ENCODE measurements around the gene GIMAP8. TPM values are rescaled to one million over a fixed set of nuclear protein-coding genes. Genes with fewer than 3 reads are reported as not detected.

GIMAP8 gene
- total RNA-seq, 1 donor from 2014 or later: 9.6 TPM

DNA sequence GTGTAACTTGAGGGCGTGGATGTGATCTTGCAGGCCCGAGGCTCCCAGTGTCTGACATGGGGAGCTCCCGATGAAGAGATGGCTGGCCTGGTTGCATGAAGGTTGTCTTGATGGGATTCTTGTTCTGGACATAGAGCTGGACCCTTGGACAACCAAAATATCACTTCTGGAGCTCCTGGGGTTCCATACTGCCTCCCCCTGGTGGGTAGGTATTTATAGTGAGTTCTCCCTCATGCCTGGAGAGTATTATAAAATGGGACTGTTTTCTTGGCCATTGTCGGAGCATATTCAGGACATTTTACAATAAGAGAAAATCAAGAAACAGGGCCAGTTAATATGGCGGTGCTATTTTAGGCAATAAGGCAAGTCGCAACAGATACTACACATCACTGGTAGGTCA, 32.6 kb upstream of the GIMAP8 start:
- no peak for DNase-seq (ENCODE audit: extremely low spot score in 2 of 2)
- intact Hi-C loops (cut with DNase I): no loop called here
- H3K36me3 ChIP-seq: no peaks in the 10 kb centered on the region

DNA sequence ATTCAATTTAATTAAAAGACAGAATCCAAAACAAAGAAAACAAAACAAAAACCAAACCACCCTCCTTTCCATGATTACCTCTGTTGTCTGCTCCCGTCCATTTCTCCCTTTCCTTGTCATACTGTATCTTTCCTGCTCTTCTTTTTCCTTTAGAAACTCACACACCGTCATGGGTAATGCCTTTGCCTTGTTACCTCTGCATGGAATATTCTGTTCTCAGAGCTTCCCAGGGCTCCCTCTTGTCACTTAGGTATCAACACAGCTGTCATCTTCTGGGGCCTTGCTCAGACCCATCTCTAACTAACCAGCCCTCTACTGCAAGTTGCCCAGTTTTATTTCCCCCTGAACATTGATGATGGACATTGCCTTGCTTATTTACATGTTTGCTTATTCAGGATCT, 30.2 kb upstream of the GIMAP8 start:
- no peaks in the 10 kb centered on the region for H3K27me3 ChIP-seq
- H3K27ac ChIP-seq: no peak overlapping the region
- intact Hi-C loops (cut with DNase I): no loop called here
- no peak overlapping the region for H3K4me3 ChIP-seq
- H3K9me3 ChIP-seq: no peaks in the 10 kb centered on the region
- H3K36me3 ChIP-seq: no peaks in the 10 kb centered on the region
- no peak for DNase-seq (ENCODE audit: extremely low spot score in 2 of 2)
- no peak for TF ChIP-seq POLR2AphosphoS5 (IDR thresholded peaks at IDR 0.05; ENCODE audit: insufficient read depth in 1 of 2, low read depth in 1 of 2)
- TF ChIP-seq POLR2A (IDR thresholded peaks at IDR 0.05): no peak
- TF ChIP-seq, protein P1, sequence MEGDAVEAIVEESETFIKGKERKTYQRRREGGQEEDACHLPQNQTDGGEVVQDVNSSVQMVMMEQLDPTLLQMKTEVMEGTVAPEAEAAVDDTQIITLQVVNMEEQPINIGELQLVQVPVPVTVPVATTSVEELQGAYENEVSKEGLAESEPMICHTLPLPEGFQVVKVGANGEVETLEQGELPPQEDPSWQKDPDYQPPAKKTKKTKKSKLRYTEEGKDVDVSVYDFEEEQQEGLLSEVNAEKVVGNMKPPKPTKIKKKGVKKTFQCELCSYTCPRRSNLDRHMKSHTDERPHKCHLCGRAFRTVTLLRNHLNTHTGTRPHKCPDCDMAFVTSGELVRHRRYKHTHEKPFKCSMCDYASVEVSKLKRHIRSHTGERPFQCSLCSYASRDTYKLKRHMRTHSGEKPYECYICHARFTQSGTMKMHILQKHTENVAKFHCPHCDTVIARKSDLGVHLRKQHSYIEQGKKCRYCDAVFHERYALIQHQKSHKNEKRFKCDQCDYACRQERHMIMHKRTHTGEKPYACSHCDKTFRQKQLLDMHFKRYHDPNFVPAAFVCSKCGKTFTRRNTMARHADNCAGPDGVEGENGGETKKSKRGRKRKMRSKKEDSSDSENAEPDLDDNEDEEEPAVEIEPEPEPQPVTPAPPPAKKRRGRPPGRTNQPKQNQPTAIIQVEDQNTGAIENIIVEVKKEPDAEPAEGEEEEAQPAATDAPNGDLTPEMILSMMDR (IDR thresholded peaks at IDR 0.05): no peak
- no peaks in the 10 kb centered on the region for H3K4me1 ChIP-seq

More for the DNA sequence above, 32.6 kb upstream of the GIMAP8 start:
- no peaks in the 10 kb centered on the region for H3K9me3 ChIP-seq
- no peaks in the 10 kb centered on the region for H3K4me1 ChIP-seq
- no peak overlapping the region for H3K27ac ChIP-seq
- TF ChIP-seq POLR2A (IDR thresholded peaks at IDR 0.05): no peak
- TF ChIP-seq, protein P1 (IDR thresholded peaks at IDR 0.05): no peak
- TF ChIP-seq POLR2AphosphoS5 (IDR thresholded peaks at IDR 0.05; ENCODE audit: insufficient read depth in 1 of 2, low read depth in 1 of 2): no peak
- no peaks in the 10 kb centered on the region for H3K27me3 ChIP-seq
- no peak overlapping the region for H3K4me3 ChIP-seq

DNA sequence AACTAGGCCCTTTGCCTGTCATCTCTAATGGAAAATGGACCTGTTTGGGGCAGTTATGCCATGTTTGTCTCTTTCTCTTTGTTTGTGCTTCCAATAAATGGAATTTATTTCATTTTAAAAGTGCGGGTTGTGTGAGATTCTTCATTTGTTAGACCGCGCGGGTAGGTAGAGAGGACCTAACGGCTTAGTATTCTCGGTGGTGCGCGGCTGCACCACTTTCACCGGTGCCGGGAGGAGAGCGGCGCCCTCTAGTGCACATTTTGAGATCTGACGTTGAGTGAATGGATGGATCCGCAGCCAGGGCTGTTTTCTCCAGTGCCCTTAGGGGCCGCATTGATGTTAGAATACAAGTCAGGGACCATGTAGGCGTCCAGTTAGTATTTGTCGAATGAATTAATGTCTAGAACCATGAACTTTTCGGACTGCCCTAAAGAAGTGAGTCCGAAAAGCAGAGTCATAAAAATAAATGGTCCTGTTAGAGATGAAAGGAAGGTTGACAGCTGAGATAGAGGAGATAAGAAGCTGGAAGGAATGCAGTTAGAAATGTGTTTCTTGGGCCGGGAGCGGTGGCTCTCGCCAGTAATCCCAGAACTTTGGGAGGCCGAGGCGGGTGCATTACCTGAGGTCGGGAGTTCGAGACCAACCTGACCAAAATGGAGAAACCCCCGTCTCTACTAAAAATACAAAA, 29.3 kb upstream of the GIMAP8 start:
- TF ChIP-seq, protein P1 (IDR thresholded peaks at IDR 0.05): peak; percentile 54 to 86 (median 79)
- TF ChIP-seq POLR2A (IDR thresholded peaks at IDR 0.05) (no peak), POLR2AphosphoS5 (IDR thresholded peaks at IDR 0.05; ENCODE audit: insufficient read depth in 1 of 2, low read depth in 1 of 2) (peak in 1 of 2 donors; percentile 38)
- intact Hi-C loops (cut with DNase I): no loop called here

DNA sequence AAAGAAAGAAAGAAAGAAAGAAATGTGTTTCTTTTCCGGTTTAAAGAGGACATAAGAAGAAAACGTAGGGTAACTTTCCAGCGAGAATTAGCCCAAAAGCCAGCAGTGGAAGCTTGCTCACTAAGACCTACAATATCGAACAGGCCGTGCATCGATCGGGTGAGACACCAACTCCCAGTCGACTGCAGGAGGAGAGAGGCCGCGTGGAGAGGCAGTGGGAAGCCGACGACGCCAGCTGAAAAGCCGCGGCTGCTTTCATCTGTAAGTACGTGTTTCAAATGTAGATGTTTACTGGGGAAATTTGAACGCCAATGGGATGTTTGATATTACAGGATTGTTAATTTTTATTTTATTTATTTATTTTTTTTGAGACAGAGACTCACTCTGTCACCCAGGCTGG, 28.6 kb upstream of the GIMAP8 start:
- H3K4me3 ChIP-seq: no peak overlapping the region
- no peaks in the 10 kb centered on the region for H3K36me3 ChIP-seq
- peak in 1 of 2 donors; percentile 69 for DNase-seq (ENCODE audit: extremely low spot score in 2 of 2)
- H3K4me1 ChIP-seq: no peaks in the 10 kb centered on the region
- TF ChIP-seq POLR2AphosphoS5 (IDR thresholded peaks at IDR 0.05; ENCODE audit: insufficient read depth in 1 of 2, low read depth in 1 of 2) (no peak), POLR2A (IDR thresholded peaks at IDR 0.05) (no peak)
- TF ChIP-seq, protein P1 (IDR thresholded peaks at IDR 0.05): no peak
- no peaks in the 10 kb centered on the region for H3K9me3 ChIP-seq
- H3K27ac ChIP-seq: no peak overlapping the region
- no peaks in the 10 kb centered on the region for H3K27me3 ChIP-seq
- intact Hi-C loops (cut with DNase I): no loop called here

More for the DNA sequence above, 29.3 kb upstream of the GIMAP8 start:
- Histone ChIP-seq H3K27ac (no peak overlapping the region), H3K4me3 (no peak overlapping the region), H3K27me3 (no peaks in the 10 kb centered on the region), H3K36me3 (no peaks in the 10 kb centered on the region), H3K9me3 (no peaks in the 10 kb centered on the region), H3K4me1 (no peaks in the 10 kb centered on the region)
- peak in 1 of 2 donors; percentile 84 for DNase-seq (ENCODE audit: extremely low spot score in 2 of 2)

DNA sequence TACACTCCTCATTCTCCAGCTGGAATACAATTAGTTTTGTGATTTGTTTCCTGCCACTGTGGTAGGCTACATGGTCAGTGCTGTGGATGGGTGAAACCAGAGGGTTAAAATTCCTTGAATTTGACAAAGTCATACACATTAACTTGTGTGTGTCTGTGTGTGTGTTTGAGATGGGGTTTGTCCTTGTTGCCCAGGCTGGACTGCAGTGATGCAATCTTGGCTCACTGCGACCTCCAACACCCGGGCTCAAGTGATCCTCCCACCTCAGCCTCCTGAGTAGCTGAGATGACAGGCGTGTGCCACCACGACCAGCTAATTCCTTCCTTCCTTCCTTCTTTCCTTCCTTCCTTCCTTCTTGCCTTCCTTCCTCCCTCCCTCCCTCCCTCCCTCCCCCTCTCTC, 24.8 kb upstream of the GIMAP8 start:
- Histone ChIP-seq H3K27me3 (no peaks in the 10 kb centered on the region), H3K4me3 (no peak overlapping the region), H3K9me3 (no peaks in the 10 kb centered on the region), H3K4me1 (peaks cover 9% of the 10 kb centered on the region), H3K36me3 (no peaks in the 10 kb centered on the region), H3K27ac (no peak overlapping the region)
- DNase-seq (ENCODE audit: extremely low spot score in 2 of 2): no peak
- TF ChIP-seq POLR2AphosphoS5 (IDR thresholded peaks at IDR 0.05; ENCODE audit: insufficient read depth in 1 of 2, low read depth in 1 of 2): no peak
- no peak for TF ChIP-seq POLR2A (IDR thresholded peaks at IDR 0.05)
- TF ChIP-seq, protein P1 (IDR thresholded peaks at IDR 0.05): no peak
- intact Hi-C loops (cut with DNase I): no loop called here

Data from vagina (tissue), 2 donors.